GM21619 (cell line): ENCODE data around the gene ARHGEF19.

ENCODE experiments used
- ATAC-seq: cut with Tn5 transposase; IDR thresholded peaks from one replicate; pipeline ENCODE4 v1.9.1; 2021; ENCODE audit not compliant: unreplicated experiment

The ARHGEF19 gene

DNA sequence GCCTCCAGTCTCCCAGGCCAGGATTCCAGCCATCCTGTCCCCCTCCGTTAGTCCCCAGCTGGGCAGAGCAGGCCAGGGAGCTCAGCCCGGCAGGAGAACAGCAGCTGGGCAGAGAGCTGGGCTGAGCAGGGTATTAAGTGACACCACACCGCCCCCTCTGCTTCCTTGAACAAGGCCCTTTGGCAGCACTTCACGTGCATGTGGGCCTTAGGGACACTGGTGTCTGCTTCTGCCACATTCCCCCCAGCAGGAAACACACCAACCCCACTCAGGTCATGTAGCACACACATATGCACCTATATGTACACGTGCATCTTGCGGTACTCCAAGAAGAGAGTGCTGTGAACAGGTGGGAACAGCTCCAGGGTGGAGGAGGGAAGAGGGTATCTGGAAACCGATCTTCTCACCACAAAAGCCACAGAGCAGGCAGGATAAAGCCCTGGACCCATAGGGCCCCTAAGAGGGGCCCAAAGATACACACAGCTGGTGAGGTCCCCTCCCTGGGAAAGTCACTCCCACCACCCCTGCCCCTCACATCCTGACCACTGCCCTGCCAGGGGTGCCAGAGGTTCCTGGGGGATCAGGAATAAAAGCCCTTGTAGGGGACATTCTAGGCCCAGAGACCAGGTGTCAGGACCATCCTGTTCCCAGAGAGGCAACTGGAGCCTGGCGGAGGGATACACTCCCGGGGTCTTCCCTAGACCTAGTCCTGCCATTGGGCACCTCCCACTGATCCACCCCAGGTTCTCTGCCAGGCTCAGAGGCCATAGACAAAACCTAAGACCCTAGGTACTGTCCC lies 61.1 kb downstream of the ARHGEF19 start:
- no peak for ATAC-seq

GRCh38 chr1:16150508-16150907 lies 61.9 kb downstream of the ARHGEF19 start:
- ATAC-seq, result no peak

DNA sequence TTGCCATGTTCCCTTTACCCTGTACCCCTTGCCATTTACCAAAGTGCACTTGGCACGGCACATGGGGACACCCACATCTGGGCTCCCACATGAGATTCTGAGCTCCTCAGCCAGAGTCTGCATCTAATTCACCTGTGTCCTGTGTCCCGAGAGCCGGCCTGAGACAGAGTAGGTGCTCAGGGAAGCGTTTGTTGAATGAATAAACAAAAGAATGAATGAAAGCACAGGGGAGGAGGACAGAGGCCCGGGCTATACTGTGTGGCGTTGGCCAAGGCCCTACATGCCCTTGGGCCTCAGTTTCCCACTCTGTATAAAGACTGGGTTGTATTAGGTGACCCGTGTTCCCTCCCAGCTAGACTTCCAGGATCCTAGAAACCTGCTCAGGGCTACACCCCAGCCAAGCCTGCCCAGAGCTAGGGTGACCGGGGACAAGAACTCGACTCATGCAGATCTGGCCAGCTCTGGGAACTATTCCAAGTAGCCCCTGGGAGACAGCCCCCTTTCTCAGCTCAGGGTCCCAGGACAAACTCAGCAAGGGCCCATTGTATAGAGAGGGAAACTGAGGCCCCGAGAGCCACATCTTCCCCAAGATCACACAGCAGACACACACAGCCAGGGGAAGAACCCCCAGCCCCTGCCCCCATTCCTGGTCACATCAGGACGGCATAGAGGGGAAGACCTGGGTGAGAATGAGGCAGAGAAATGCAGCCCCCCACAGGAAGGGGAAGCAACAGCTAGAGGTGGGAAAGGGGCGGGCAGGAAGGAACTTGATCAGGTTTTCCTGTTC lies 62.6 kb downstream of the ARHGEF19 start:
- ATAC-seq, result no peak

DNA sequence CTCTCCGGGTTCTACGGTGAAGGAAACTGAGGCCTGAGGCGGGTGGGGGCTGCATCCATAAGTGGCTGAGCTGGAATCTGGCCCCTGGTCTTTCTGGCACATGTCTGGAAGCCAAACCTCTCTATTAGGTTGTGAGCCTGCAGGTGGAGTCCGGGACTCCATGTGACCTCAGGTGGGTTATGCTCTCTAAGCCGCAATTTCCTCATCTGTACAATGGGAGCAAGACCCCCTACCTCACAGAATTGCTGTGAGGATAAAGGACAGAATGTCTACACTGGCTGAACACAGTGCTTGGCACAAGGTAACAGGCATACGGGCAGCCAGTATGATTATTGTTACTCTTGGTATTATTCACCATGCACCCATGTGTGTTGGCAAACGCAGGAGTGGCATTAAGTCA lies 63.3 kb downstream of the ARHGEF19 start:
- ATAC-seq, result no peak

GRCh38 chr1:16148329-16149092 lies 63.9 kb downstream of the ARHGEF19 start:
- no peak for ATAC-seq
